Measurements from ENCODE around the gene CABLES2.
"Not testable (repeated sequence)": the region's sequence is repeated elsewhere in the genome, so short reads cannot be mapped to it uniquely, and the experiment has no call there.

CABLES2 gene

DNA sequence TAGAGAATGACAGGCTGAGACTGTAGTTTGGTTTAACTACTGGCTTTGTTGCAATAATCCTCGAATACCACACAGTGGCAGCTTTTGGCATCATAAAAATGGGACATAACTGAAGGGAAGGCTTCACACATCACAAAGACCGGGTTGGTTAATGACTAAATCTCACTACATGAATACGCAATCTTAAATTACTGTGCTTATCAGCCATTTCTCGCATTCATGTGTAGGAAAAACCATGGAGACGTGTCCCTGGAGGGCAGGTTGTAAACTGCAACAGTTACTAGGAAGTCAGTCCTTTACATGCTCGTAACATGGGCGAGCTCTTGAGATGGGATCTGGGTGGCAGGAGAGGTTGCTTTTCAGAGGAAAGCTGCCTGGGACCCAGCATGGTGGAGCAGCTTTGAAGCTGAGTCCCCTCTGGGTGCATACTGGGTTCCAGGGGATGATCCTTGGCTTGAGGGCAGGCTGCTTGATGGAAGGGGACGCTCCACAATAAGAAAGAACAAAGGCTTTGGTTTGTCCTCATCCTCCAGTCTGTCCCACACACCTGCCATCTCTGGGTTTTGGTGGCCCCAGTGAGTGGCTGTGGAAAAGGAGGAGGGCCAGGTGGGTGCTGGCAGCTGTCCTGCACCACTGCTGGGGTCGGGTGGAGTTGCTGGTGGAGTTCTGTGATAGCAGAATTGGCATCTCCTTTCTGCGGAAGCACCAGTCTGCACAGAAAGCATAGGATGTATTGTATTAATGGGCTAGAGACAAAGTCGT lies 18.1 kb downstream of the CABLES2 start:
- DNase-seq (ENCODE audit: low spot score) = no peak

DNA sequence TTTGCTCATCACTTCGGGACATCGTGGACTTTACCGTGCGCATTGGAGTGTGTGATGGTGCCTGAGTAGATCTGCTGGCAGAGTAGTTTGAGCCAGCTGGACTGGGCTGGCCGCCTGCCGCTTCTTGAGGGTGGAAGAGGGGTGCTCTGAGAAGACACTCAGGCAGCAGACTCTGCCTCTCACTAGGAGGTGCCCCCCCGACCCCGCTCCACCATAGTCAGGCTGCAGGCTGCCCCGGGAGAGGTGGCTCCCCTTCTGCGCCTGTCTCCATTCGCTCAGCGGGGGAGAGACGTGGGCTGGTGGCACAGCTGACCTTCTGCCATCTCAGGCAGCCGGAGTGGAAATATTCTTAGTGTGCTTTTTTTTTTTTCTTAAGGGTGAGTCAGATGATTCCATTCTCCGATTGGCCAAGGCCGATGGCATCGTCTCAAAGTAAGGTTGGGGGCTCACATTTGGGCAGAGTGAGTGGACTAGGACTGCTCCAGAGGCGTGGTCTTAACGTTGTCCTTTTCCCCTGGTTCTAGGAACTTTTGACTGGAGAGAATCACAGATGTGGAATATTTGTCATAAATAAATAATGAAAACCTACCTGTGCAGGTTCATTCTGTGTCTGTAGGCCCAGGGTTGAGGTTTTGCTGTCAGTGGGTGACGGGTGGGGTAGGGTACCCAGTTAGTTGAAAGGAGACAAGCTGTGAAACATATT lies 19.0 kb downstream of the CABLES2 start:
- DNase-seq (ENCODE audit: low spot score) = no peak

GRCh38 chr20:62387219-62387913 lies 19.7 kb downstream of the CABLES2 start:
- no peak for DNase-seq (ENCODE audit: low spot score)

GRCh38 chr20:62386383-62387218 lies 20.5 kb downstream of the CABLES2 start, which contains the start of gene RPS21:
RPS21 (plus strand) TSS chr20:62387103; CDS start chr20:62387339, 236 bp downstream.
- peak; percentile 96 for DNase-seq (ENCODE audit: low spot score)

- no peak for DNase-seq (ENCODE audit: low spot score)
Observed at GRCh38 chr20:62382306-62383198, 24.5 kb downstream of the CABLES2 start.

- no peak for DNase-seq (ENCODE audit: low spot score)
Observed at GRCh38 chr20:62381842-62382241, 25.2 kb downstream of the CABLES2 start.

GRCh38 chr20:62381202-62381797 lies 25.8 kb downstream of the CABLES2 start:
- DNase-seq (ENCODE audit: low spot score) = no peak

DNA sequence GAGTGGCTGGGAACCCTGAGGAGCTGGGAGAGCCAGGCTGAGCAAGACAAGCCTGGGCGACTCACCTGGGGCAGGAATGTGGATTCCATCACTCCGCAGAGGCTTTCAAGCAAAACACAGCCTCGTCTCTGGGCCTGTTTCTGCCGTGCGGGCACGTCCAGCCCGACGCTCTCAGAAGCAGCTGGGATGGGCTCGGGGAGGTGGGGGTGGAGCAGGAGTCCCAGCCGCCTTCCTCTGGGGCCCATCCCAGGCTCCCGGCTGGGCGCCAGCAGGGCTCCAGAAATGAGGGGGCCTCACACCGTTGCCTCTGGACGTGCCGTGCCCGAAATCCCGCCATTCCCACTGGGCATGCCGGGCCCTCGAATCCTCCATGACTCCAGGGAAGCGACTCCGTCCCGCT lies 28.9 kb downstream of the CABLES2 start:
- DNase-seq (ENCODE audit: low spot score) = no peak

GRCh38 chr20:62377615-62378178 lies 29.4 kb downstream of the CABLES2 start:
- no peak for DNase-seq (ENCODE audit: low spot score)

DNA sequence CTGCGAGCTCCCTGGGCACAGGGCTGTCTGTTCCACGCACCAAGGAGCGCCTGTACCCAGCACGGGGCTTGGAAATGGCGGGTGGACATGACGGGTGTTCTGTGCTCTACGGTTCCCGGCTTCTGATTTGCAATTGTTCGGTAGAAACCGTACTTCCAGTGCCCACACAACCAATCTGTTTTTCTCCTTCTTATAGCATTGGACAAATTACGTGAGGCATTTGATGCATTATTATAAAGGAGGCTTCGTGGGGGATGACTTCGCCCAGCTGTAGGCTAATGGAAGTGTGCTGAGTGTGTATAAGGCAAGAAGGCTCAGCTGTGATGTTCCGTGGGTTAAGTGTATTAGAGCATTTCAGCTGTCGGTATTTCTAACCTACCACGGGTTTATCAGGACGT lies 30.0 kb downstream of the CABLES2 start:
- no peak for DNase-seq (ENCODE audit: low spot score)

GRCh38 chr20:62376112-62377063 lies 30.7 kb downstream of the CABLES2 start:
- DNase-seq (ENCODE audit: low spot score) = no peak

DNA sequence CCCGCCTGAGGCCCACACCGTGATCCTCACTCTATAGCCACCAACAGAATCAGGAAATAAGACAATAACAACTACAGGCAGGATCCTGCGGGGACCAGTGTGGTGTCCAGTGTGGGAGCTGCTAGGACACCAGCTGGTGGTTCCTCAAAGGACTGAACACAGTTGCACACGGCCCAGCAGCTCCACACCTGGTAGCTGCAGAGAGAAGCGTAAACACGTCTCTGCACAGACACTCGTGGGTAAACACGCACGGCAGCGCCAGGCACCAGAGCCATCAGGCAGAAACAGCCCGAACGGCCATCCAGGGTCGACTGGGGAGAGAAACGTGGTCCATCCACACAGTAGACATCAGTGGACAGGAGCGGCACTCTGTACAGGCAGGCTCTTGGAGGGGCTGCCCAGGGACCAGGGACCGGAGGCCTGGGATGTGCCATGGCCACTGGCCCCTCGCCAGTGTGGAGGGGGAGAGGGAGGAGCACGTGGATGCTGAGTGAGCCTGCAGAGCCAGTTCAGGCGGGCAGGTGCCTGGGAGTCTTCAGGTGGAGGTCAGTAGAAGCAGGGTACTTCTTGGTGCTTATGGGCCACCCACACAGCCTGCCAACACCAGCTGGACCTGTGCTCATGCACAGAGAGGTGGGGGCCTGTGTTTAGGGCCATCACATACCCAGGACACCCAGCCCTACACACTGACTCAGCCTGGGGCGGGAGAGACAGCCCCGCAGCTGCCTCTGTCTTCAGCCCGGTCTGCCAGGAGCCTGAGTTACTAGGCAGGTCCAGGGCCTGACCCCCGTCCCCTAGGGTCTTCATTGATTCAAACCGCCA lies 32.5 kb downstream of the CABLES2 start:
- DNase-seq (ENCODE audit: low spot score) = no peak

DNA sequence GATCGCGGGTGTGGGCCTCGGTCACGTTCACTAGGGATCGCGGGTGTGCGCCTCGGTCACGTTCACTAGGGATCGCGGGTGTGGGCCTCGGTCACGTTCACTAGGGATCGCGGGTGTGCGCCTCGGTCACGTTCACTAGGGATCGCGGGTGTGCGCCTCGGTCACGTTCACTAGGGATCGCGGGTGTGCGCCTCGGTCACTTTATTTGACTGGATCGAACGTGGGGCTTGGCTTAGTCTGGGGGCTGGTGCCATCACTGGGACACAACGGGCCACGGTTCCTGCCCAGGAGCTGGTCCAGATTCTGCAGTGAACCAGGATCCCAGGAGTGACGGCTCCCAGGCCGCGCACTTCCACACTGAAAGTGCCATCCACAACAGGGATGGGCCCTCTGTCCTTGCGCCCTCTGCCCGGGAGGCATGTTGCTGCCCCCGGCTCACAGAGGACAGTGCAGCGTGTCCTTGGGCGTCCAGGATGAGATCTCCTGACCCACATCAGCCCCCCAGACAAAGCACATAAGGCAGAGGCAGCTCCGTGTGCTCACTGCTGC lies 33.4 kb downstream of the CABLES2 start:
- DNase-seq (ENCODE audit: low spot score) = not testable (repeated sequence)

DNA sequence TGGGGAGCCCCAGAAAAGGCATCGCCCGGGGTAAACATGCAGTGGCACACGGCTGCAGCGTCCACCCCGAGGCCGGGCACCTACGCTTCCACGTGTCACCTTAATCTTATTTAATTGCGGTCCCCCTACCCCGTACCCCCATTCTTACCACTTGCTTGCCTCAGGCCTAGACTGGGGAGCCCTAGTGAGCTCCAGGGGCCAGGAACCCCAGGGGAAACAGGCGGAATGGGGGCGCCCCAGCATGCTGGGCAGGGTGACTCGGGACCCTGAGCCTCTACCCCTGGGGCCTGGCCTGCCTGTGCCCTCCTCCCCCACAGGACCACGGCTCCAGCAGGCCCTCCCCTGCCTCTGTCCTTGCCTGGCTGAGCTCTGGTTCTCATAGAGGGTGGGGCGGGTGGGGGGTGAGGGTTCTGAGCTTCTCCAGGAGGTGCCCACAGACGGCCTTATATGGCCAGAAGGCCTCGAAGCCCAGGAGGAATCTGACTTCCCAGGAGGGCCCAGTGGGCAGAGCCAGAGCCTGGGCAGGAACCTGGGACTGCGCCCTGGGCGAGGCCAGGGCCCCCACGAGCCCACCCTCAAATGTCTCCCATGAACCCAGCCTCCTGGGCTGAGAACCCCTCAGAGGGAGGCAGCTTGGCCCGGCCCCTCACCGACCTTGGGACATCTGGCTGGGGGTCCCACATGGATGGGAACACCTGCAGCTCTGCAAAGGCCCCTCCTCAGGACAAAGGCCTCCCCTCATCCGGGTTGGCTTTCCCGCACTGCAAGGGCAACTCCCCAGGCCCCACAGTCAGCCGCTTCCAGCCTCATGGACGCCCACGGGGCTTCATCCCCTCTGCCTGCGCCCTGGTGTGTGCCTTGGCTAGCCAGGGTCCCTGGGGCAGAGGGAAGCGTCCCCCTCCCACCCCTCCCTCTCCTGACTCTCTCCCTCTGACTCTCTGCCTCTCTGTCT lies 34.8 kb downstream of the CABLES2 start:
- no peak for DNase-seq (ENCODE audit: low spot score)

DNA sequence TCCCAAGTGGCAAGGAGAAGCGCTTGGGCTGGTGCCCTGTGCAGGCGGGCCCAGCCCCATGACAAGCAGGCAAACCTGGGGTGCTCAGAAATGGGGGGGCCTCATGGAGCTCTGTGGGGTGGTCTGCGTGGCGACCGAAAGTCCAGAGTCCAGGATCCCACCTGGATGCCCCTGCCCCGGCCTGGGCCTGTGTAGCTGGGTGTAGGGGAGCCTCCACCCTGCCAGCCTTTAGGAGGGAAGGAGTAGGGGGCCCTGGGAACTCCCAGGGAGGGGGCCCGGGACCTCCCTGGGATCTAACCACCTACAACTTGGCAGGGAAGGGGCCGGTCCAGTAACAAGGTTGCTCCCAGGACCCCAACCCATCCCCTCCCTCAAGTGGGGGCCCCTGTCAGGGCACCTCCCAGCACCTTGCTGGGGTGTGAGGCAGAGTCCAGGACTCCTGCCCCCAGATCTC lies 35.5 kb downstream of the CABLES2 start:
- no peak for DNase-seq (ENCODE audit: low spot score)

- DNase-seq (ENCODE audit: low spot score) = no peak
Observed at GRCh38 chr20:62370807-62371587, 36.1 kb downstream of the CABLES2 start.
